Measurements from ENCODE around the gene IL34. TPM values are rescaled to one million over a fixed set of nuclear protein-coding genes. Genes with fewer than 3 reads are reported as not detected.

IL34 gene
- total and polyA plus RNA-seq, 2 of the 13 experiments (the other 11 are each of a cell fraction or from before 2014, with no cell fraction given): 1.2 to 1.3 TPM

DNA sequence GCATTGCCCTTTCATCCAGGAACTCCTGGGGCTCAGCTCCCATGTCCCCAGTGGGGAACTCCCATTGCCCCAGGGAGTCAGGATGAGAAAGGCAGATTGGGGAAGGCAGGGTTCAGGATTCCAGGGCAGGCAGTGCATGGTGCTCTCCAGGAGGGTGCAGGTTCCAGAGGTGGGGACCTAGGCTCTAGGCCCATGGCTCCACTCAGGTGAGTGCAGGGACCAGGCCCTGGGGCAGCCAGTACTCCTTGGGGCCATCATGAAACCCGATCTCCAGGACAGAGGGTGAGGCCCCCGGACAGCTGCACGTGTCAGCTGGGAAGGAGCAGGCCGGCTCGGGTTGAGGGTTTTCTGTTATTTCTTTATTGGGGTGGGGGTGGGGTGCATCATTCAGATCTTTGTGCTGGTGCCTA, 40.7 kb downstream of the IL34 start (continued):
- TF ChIP-seq, protein P1, sequence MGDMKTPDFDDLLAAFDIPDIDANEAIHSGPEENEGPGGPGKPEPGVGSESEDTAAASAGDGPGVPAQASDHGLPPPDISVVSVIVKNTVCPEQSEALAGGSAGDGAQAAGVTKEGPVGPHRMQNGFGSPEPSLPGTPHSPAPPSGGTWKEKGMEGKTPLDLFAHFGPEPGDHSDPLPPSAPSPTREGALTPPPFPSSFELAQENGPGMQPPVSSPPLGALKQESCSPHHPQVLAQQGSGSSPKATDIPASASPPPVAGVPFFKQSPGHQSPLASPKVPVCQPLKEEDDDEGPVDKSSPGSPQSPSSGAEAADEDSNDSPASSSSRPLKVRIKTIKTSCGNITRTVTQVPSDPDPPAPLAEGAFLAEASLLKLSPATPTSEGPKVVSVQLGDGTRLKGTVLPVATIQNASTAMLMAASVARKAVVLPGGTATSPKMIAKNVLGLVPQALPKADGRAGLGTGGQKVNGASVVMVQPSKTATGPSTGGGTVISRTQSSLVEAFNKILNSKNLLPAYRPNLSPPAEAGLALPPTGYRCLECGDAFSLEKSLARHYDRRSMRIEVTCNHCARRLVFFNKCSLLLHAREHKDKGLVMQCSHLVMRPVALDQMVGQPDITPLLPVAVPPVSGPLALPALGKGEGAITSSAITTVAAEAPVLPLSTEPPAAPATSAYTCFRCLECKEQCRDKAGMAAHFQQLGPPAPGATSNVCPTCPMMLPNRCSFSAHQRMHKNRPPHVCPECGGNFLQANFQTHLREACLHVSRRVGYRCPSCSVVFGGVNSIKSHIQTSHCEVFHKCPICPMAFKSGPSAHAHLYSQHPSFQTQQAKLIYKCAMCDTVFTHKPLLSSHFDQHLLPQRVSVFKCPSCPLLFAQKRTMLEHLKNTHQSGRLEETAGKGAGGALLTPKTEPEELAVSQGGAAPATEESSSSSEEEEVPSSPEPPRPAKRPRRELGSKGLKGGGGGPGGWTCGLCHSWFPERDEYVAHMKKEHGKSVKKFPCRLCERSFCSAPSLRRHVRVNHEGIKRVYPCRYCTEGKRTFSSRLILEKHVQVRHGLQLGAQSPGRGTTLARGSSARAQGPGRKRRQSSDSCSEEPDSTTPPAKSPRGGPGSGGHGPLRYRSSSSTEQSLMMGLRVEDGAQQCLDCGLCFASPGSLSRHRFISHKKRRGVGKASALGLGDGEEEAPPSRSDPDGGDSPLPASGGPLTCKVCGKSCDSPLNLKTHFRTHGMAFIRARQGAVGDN (CRISPR knock-in tag; IDR thresholded peaks at IDR 0.05): peak; percentile 55
- TF ChIP-seq, protein P2, sequence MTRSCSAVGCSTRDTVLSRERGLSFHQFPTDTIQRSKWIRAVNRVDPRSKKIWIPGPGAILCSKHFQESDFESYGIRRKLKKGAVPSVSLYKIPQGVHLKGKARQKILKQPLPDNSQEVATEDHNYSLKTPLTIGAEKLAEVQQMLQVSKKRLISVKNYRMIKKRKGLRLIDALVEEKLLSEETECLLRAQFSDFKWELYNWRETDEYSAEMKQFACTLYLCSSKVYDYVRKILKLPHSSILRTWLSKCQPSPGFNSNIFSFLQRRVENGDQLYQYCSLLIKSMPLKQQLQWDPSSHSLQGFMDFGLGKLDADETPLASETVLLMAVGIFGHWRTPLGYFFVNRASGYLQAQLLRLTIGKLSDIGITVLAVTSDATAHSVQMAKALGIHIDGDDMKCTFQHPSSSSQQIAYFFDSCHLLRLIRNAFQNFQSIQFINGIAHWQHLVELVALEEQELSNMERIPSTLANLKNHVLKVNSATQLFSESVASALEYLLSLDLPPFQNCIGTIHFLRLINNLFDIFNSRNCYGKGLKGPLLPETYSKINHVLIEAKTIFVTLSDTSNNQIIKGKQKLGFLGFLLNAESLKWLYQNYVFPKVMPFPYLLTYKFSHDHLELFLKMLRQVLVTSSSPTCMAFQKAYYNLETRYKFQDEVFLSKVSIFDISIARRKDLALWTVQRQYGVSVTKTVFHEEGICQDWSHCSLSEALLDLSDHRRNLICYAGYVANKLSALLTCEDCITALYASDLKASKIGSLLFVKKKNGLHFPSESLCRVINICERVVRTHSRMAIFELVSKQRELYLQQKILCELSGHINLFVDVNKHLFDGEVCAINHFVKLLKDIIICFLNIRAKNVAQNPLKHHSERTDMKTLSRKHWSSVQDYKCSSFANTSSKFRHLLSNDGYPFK (CRISPR knock-in tag; IDR thresholded peaks at IDR 0.05; ENCODE audit: borderline replicate concordance): no peak
- TF ChIP-seq FOXK2 (IDR thresholded peaks at IDR 0.05) (no peak), SALL1 (CRISPR knock-in tag; IDR thresholded peaks at IDR 0.05) (no peak), GABPA (IDR thresholded peaks at IDR 0.05; ENCODE audit: low read depth, low read length) (no peak), GABPA (CRISPR knock-in tag; IDR thresholded peaks at IDR 0.05; ENCODE audit: low read depth) (no peak), ZNF205 (CRISPR knock-in tag; IDR thresholded peaks at IDR 0.05) (no peak), SOX13 (IDR thresholded peaks at IDR 0.05) (no peak), SOX13 (CRISPR knock-in tag; conservative IDR thresholded peaks at IDR 0.05 in 1 of 2, IDR thresholded peaks at IDR 0.05 in 1 of 2) (no peak), HOXA5 (CRISPR knock-in tag; IDR thresholded peaks at IDR 0.05) (no peak), ZFX (CRISPR knock-in tag; IDR thresholded peaks at IDR 0.05; ENCODE audit: low read depth) (peak; percentile 64), MYC (CRISPR knock-in tag; IDR thresholded peaks at IDR 0.05; ENCODE audit: borderline replicate concordance) (0 out of 2 replicates have a peak, but pooled peaks have one; percentile 7), ZNF253 (CRISPR knock-in tag; IDR thresholded peaks at IDR 0.05; ENCODE audit: borderline replicate concordance) (peak; percentile 77; the same call in 1 of the 2 replicates), SRY (CRISPR knock-in tag; IDR thresholded peaks at IDR 0.05) (0 out of 2 replicates have a peak, but pooled peaks have one; percentile 48), ZNF720 (CRISPR knock-in tag; IDR thresholded peaks at IDR 0.05) (no peak), ZNF468 (CRISPR knock-in tag; IDR thresholded peaks at IDR 0.05) (0 out of 2 replicates have a peak, but pooled peaks have one; percentile 81), XRCC5 (optimal IDR thresholded peaks at IDR 0.05; ENCODE audit: low read length) (no peak), BRCA1 (CRISPR knock-in tag; IDR thresholded peaks at IDR 0.05) (no peak), KLF9 (CRISPR knock-in tag; IDR thresholded peaks at IDR 0.05; ENCODE audit: low read depth) (no peak)
- TF ChIP-seq, protein P3, sequence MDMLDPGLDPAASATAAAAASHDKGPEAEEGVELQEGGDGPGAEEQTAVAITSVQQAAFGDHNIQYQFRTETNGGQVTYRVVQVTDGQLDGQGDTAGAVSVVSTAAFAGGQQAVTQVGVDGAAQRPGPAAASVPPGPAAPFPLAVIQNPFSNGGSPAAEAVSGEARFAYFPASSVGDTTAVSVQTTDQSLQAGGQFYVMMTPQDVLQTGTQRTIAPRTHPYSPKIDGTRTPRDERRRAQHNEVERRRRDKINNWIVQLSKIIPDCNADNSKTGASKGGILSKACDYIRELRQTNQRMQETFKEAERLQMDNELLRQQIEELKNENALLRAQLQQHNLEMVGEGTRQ (IDR thresholded peaks at IDR 0.05; ENCODE audit: low read depth, low read length): no peak
- TF ChIP-seq, protein P3 (CRISPR knock-in tag; IDR thresholded peaks at IDR 0.05; ENCODE audit: borderline replicate concordance): no peak
- TF ChIP-seq, protein P4, sequence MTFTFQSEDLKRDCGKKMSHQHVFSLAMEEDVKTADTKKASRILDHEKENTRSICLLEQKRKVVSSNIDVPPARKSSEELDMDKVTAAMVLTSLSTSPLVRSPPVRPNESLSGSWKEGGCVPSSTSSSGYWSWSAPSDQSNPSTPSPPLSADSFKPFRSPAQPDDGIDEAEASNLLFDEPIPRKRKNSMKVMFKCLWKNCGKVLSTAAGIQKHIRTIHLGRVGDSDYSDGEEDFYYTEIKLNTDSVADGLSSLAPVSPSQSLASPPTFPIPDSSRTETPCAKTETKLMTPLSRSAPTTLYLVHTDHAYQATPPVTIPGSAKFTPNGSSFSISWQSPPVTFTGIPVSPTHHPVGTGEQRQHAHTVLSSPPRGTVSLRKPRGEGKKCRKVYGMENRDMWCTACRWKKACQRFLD (CRISPR knock-in tag; IDR thresholded peaks at IDR 0.05; ENCODE audit: borderline replicate concordance): no peak
